ENCODE data around the gene SS18L1. TPM values are rescaled to one million over a fixed set of nuclear protein-coding genes. Genes with fewer than 3 reads are reported as not detected.

SS18L1 gene
- polyA plus RNA-seq, 4 donors, result 15.6 to 26.4 (median 18.9) TPM

DNA sequence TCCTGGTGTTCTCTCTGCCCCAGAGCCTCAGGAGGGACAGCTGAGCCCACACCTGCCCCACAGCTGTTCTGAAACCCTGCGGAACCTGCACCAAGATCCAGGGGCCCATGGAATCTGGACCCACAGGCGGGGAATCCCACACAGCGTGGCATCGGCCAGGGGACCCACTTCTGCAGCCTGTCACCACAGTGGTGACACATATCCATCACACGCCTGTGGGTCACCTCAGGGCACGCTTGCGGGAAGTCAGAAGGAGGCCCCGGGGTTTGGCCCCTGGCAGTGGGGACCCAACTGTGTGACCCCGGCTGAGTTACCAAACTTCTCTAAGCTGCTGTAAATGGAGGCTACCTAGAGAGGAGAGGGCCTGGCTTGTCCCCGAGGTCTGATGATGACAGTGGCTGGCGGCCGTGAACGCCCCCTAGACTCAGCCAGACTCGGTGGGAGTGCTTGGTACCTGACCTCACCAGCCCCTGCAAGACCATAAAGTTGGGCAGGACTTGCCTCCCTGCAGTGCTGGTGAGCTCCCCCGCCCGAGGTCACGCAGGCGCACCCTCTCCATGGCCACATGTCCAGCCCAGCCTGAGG, 78.8 kb downstream of the SS18L1 start:
- no peak for DNase-seq (ENCODE audit: low read depth in 4 of 4, low spot score in 3 of 4)

DNA sequence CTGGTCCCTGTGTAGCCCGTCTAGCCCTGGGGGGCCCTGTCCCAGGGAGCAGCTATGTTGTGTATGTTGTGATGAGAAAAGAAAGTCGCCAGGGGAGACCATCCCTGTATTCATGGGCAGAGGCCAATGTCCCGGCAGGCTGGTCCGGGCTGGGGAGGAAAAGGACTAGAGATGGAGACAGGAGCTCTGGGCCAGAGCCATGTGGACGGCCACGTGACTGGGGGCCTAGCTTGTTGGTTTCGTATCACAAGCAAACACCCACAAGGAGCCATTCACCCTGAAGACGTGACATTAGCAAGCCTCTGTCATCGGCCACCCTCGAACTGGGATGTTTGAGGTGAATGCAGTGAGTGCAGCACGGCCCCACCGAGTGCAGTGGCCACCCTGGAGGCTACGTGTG, 79.4 kb downstream of the SS18L1 start:
- no peak for DNase-seq (ENCODE audit: low read depth in 4 of 4, low spot score in 3 of 4)

DNA sequence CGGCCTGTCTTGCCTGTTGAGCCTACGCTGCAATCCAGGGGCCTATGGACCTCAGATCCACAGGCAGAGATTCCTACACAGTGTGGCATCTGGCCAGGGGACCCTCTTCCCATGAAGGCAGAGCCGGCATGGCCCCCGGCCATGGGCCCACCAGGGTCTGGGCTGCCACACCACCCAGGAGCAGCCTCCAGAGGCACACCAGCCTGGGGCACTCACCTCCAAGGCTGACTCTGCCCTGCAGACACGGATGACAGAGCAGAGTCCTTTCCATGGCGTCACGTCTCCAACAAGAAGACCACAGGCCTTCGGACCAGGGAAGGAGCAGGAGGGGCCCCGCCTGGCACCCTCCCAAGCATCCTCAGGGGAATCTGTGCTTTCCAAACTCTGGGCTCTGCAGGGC, 80.0 kb downstream of the SS18L1 start:
- no peak for DNase-seq (ENCODE audit: low read depth in 4 of 4, low spot score in 3 of 4)

DNA sequence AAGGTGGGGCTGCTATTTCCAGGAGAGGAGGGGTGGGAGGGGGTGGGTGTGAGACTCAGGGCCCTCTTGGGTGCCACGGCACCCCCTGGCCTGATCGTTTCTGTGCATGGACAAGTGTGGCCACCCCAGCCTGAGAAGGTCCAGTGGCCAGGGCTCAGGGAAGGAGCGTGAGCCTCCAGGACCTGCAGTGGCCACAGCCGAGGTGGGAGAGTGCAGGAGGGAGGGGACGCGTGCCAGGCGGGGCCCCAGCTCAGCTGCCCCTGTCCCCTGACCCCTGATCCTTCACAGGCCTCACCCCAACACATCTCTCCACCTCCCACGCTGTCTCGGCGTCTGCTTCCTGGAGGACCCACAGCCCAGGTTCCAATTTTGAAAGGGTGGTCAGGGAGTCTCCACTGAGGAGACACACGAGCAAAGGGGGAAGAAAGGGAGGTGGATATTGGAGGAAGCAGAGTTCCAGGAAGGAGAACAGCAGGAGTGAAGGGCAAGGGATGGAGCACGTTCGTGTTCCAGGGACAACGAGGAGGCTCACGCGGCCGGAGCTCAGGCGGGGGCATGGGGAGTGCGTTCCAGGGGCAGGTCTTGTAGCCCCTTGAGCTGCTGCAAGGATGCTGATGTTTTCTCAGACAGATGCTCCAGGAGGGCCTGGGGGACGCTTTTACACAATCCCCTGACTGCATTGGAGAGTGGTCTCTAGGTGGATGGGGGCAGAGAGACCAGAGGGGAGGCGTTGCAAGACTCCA, 80.7 kb downstream of the SS18L1 start:
- no peak for DNase-seq (ENCODE audit: low read depth in 4 of 4, low spot score in 3 of 4)

DNA sequence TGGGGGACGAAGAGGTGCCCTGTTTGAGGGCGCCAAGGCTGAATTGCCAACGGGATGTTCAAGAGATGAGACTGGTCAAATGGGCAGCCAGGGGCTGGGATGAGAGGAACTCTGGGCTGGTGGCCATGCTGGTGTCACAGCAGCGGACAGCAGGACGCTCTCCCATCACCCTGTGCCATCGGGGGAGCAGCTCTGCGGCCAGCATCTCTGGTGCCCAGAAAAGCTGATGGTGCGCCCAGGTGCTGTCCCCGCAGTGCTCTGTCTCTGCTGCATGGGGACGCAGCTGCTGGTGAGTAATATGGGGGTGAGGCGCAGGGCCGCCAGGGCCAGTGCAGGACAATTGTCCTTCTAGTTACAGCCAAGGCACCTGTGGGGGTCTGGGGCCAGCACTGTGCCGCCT, 81.5 kb downstream of the SS18L1 start:
- DNase-seq (ENCODE audit: low read depth in 4 of 4, low spot score in 3 of 4), result no peak

DNA sequence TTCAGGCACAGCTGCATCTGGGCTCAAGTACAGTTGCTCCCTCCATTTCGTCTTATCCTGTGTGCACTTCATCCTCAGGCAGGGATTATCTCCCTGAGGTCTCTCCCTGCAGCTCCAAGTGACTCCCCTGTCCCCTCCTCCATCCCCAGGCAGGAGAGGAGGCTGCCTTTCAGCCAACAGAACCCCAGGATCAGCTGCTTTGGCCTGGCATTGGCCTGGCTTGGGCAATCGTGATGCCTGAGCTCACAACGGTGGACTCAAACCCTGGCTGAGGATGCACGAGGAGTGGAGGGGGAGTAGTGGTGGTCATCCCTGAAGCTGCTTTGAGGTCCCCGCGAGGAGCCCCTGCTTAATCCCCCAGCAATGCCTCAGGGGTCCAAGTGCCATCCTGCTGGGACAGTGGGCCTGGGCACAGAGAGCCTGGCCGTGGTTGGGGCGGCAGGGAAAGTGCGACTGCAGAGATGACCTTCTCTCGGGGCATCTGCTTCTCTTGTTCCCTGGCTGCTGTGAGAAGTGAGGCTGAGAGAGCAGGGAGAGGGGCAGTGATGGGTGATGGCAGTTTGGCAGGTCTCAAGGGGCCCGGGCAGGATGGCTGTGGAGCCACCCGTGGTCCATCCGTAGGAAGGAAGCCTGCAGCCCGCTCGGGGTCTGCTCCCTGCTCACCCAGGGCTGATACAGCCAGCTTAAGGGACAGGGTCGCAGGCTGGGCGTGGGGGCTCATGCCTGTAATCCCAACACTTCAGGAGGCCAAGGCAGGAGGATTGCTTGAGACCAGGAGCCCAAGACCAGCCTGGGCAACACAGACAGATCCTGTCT, 82.5 kb downstream of the SS18L1 start:
- DNase-seq (ENCODE audit: low read depth in 4 of 4, low spot score in 3 of 4), result no peak

DNA sequence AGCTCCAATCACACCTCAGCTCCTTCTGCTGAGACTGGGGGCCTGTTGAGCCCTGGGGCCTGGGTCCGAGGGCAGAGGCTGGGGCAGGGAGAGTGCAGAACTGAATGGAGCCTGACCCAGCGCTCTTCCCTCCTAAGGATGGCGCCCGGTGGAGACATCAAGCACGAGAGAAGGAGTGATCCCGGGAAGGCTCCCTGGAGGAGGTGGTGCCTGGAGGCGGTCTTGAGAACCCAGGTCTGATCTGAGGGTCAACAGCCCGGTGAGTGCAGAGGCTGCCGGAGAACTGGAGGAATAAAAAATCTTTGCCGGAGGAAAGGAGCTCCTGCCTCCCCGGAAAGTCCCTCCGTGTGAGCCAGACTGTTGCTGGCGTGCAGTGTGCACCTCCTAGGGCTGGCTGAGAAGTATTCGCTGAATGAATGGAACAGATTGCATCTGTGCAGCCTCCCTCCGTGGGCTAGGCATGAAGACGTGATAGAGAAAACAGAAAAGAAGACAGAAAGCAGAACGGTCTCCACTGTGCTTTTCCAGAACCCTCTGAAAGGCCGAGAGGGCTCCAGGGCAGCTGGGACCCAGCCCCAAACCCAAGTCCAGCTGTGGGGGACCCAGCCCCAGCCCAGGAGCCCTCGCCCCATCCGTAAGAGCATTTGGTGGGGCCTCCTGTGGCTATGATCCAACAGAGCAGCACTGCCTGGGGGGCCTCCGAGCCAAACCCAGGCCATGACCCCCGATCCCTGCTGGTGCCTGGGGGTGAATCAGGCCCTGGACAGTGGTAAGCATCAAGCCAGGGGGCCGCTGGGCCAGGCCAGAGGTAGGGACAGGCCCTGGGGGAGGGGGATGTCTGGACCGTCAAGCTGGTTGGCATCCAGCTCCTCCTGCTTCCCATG, 83.4 kb downstream of the SS18L1 start:
- no peak for DNase-seq (ENCODE audit: low read depth in 4 of 4, low spot score in 3 of 4)

DNA sequence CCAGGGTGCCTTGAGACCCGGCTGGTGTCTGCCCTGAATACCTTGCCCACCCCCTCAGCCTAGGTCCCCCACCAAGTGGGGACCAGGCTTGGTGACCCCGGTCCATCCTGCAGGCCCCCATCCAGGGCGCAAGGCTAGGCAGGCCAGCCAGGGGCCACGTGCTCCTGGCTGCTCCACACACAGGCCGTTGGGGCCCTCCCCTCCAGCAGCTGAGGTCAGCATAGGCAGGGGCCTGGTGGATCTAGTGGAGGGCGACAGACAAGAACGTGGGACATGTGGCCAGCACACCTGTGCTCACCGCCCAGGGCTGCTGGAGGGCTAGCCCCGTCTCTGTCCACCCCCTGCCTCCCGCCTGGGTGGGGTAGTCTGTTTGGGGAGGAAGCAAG, 84.0 kb downstream of the SS18L1 start:
- no peak for DNase-seq (ENCODE audit: low read depth in 4 of 4, low spot score in 3 of 4)

DNA sequence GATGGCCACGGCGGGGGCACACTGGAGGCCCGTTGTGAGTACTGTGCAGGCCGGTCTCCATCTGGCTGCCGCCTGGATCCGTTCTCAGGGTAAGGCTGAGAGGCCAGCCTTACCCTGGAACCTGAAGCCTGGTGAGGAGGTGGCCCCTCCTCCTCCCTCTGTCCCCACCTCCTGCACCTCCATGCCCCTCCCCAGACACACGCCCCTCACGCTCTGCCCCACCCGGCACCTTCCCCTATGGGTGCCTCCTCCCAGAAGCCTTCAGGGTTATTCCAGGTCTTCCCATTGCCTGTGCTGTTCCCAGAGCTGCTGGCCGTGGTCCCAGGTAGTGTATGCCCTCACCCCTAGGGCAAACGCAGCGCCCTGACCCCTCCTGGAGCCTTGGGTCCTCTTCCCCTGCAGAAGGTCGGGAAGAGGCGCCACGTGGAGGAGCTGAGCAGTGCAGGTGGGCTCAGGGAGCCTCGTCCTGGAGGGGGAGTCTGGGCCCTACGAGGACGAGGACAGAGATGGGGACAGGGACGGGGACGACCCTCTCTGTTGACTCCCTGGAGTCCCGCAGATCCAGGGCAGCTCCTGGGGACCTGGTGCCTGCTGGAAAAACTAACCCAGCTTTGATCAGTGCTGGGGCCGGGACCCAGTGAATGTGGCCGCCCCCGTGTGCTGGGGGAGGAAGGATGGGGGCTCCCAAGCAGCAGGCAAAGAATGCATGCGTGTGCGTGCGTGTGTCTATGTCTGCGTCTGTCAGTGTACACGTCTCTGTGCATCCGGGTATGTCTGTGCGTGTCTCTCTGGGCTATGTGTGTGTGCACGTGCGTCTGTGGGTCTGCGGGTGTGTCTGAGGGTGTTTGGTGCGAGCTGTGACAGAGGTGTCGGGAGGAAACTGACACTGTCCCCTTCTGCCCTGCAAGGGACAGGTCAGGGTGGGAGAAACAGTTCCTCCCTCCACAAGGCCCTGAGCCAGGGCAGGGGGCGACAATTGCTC, 84.7 kb downstream of the SS18L1 start:
- no peak for DNase-seq (ENCODE audit: low read depth in 4 of 4, low spot score in 3 of 4)

DNA sequence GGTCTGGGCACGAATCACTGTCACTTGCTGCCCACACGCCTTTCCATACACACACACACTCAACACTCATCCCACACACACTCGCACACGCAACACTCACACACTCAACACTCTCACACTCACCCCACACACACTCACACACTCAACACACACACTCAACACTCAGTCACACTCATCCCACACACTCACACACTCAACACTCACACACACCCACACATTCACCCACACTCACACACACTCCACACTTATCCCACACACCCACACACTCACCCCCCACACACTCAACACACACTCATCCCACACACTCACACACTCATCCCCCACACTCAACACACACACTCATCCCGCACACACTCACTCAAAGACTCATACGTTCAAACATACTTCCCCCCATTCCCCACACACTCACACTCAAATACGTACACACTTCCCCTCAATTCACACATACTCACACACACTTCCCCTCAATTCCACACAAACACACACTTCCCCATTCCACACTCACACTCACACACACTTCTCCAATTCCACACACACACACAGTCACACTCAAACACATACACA, 85.5 kb downstream of the SS18L1 start:
- DNase-seq (ENCODE audit: low read depth in 4 of 4, low spot score in 3 of 4), result no peak

DNA sequence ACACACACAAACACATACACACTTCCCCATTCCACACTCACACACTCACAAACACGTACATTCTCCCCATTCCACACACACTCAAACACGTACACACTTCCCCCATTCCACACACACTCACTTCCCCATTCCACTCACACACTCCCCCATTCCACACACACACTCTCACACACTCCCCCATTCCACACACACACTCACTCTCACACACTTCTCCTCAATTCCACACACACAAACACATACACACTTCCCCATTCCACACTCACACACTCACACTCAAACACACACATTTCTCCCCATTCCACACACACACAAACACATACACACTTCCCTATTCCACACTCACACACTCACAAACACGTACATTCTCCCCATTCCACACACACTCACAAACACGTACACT, 86.1 kb downstream of the SS18L1 start:
- no peak for DNase-seq (ENCODE audit: low read depth in 4 of 4, low spot score in 3 of 4)

DNA sequence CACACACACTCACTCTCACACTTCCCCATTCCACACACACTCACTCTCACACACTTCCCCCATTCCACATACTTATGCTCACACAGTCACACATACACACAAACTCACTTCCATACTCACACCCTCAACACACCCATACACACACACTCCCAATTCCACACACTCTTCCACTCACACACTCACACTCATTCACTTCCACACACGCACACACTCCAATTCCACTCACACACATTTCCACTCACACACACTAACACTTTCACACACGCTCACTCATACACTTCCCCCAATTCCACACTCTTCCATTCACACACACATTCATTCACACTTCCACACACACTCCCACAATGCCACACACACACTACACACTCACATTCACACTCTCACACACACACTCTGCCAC, 86.7 kb downstream of the SS18L1 start:
- no peak for DNase-seq (ENCODE audit: low read depth in 4 of 4, low spot score in 3 of 4)

DNA sequence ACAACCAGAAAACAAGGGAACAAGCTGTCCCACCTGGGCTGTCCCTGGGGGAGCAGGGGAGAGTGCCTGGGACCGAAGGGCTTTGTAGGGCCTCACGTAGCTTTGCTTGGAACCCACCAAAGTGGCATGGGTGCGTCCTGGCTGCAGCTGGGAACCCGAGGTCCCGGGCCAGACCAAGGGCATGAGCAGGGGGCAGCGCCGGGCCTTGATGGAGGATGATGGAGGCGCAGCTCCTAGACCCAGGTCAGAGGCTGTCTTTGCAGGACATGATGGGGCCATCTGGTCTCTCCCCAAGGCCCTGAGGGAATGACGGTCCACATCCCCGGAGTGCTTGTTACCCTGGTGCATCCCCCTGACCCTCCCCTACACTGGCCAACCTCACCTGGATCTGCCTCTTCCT, 87.1 kb downstream of the SS18L1 start:
- DNase-seq (ENCODE audit: low read depth in 4 of 4, low spot score in 3 of 4), result no peak

DNA sequence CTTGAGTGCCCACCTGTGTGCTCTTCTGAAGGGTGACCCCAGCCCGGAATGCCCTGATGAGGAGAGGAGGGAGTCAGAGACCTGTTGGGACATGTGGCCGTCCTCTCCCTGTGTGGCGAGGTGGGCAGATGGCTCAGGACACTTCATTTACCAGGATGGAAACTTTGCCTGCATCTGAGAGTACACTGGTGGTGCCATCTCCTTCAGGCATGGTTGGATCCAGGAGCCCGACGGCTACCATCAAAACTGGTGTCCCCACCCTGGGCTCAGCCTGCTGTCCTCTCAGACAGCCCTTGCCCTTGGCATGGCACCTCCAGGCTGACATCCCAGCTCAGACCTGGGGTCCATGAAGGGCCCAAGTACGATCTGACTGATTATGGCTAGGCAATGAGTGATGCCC, 87.7 kb downstream of the SS18L1 start:
- no peak for DNase-seq (ENCODE audit: low read depth in 4 of 4, low spot score in 3 of 4)

Other genes with a start within 250 kb of the SS18L1 start
- gene TAF4, start 77.9 kb upstream of the SS18L1 start, polyA plus RNA-seq (ENCODE audit: insufficient read length in 4 of 4), result 10 to 100 TPM; 13.3 to 21.9 (median 17.7) TPM
- 10 to 100 TPM; 52.2 to 61.7 (median 53.4) TPM for gene LSM14B, start 21.3 kb upstream of the SS18L1 start, polyA plus RNA-seq (ENCODE audit: insufficient read length in 4 of 4)
- gene PSMA7, start 375 bp upstream of the SS18L1 start, polyA plus RNA-seq (ENCODE audit: insufficient read length in 4 of 4), result 100 to 1,000 TPM; 133 to 201 (median 164) TPM
- gene MTG2, start 39.3 kb downstream of the SS18L1 start, polyA plus RNA-seq (ENCODE audit: insufficient read length in 4 of 4), result 10 to 100 TPM; 25.2 to 50.0 (median 31.1) TPM
- gene HRH3, start 76.5 kb downstream of the SS18L1 start, polyA plus RNA-seq (ENCODE audit: insufficient read length in 4 of 4), result under 1 TPM in 3 of 4 donors, not detected in 1; 0.07 to 0.37 (median 0.17) TPM
- 10 to 100 TPM; 23.5 to 44.3 (median 34.3) TPM for gene OSBPL2, start 94.8 kb downstream of the SS18L1 start, polyA plus RNA-seq (ENCODE audit: insufficient read length in 4 of 4)
- gene ADRM1, start 159.2 kb downstream of the SS18L1 start, polyA plus RNA-seq (ENCODE audit: insufficient read length in 4 of 4), result 10 to 100 TPM; 38.6 to 62.8 (median 43.8) TPM
- 100 to 1,000 TPM in 2 of 4 donors, 10 to 100 TPM in 2; 32.0 to 182 (median 104) TPM for gene LAMA5, start 223.5 kb downstream of the SS18L1 start, polyA plus RNA-seq (ENCODE audit: insufficient read length in 4 of 4)
- 100 to 1,000 TPM; 715 to 1,000 (median 769) TPM for gene RPS21, start 243.3 kb downstream of the SS18L1 start, polyA plus RNA-seq (ENCODE audit: insufficient read length in 4 of 4)

Measured in left renal pelvis (tissue), 4 donors.